Smooth muscle cell (in vitro differentiated cells): ENCODE measurements around the gene RPGRIP1L. TPM values are rescaled to one million over a fixed set of nuclear protein-coding genes. Genes with fewer than 3 reads are reported as not detected.

ENCODE experiments used
- DNase-seq: peaks from one replicate; lab custom pipeline; 2025; ENCODE audit not compliant: unreplicated experiment; lab: John Stamatoyannopoulos, UW
- H2AFZ ChIP-seq: fragments of 200-600 bp; sonication (generic); 2 replicates; pipeline ENCODE4 v1.6.0; 2016; ENCODE audit warnings: antibody characterized with exemption, low read depth, mild to moderate bottlenecking
- H3F3A ChIP-seq: fragments of 200-600 bp; sonication (generic); 2 replicates; pipeline ENCODE4 v1.6.0; 2017; ENCODE audit warnings: antibody characterized with exemption, low read depth
- H3K27ac ChIP-seq: fragments of 200-600 bp; sonication (generic); 2 replicates; pipeline ENCODE4 v1.5.1; 2016; ENCODE audit warnings: low read depth, mild to moderate bottlenecking
- H3K27me3 ChIP-seq: fragments of 200-600 bp; sonication (generic); 2 replicates; pipeline ENCODE4 v1.6.1; 2016; ENCODE audit warnings: low read depth, mild to moderate bottlenecking
- H3K36me3 ChIP-seq: fragments of 200-600 bp; sonication (generic); 2 replicates; pipeline ENCODE4 v1.5.1; 2016; ENCODE audit warnings: low read depth
- H3K4me1 ChIP-seq: fragments of 200-600 bp; sonication (generic); 2 replicates; pipeline ENCODE4 v1.5.1; 2016; ENCODE audit warnings: low read depth
- H3K4me2 ChIP-seq: fragments of 200-600 bp; sonication (generic); 2 replicates; pipeline ENCODE4 v1.6.0; 2016; ENCODE audit warnings: mild to moderate bottlenecking
- H3K4me3 ChIP-seq: fragments of 200-600 bp; sonication (generic); 2 replicates; pipeline ENCODE4 v1.5.1; 2016; ENCODE audit warnings: mild to moderate bottlenecking
- H3K79me2 ChIP-seq: fragments of 200-600 bp; sonication (generic); 2 replicates; pipeline ENCODE4 v1.6.0; 2016; ENCODE audit warnings: low read depth, mild to moderate bottlenecking
- H3K9ac ChIP-seq: fragments of 200-600 bp; sonication (generic); 2 replicates; pipeline ENCODE4 v1.6.0; 2016; ENCODE audit warnings: low read depth
- H3K9me3 ChIP-seq: fragments of 200-600 bp; sonication (generic); replicated peaks from 2 replicates; pipeline ENCODE4 v1.5.1; 2016; ENCODE audit warnings: low read depth
- H4K20me1 ChIP-seq: fragments of 200-600 bp; sonication (generic); 2 replicates; pipeline ENCODE4 v1.6.0; 2016; ENCODE audit warnings: low read depth
- WGBS: methylation state at CpG from one replicate; pipeline ENCODE4 v1.1.7; 2016; ENCODE audit warnings: low lambda C conversion rate; 5-methylcytosine and 5-hydroxymethylcytosine counted together
- polyA plus RNA-seq: library from polyadenylated mRNA; unstranded; fragments of >200 nt; fragmentation: Nextera tagmentation; extraction: Ambion mirVana; gene quantifications from 2 replicates; pipeline ENCODE4 v1.2.1, GENCODE V29; 2016
- total RNA-seq: library from RNA; depleted of rRNA; stranded (reverse); fragments of >200 nt; gene quantifications from 2 replicates; pipeline ENCODE4 v1.2.3, GENCODE V29; 2014
- TF ChIP-seq, protein P1 (sequence below): fragments of 200-600 bp; sonication (generic); IDR thresholded peaks from 2 replicates; pipeline ENCODE4 v1.5.1; 2017; ENCODE audit warnings: borderline replicate concordance, mild to moderate bottlenecking, antibody characterized with exemption; ENCODE audit not compliant: insufficient read depth, poor library complexity, severe bottlenecking

RPGRIP1L gene
- total and polyA plus RNA-seq, 2 experiments from 2014 or later: 5.8 to 11.6 TPM

- Histone ChIP-seq H3K27ac (peak overlapping the region; percentile 50), H2AFZ (no peak overlapping the region), H3K9me3 (no peaks in the 10 kb centered on the region), H3K27me3 (no peaks in the 10 kb centered on the region), H3K4me2 (peak overlapping the region; percentile 23), H4K20me1 (no peaks in the 10 kb centered on the region), H3K4me3 (no peak overlapping the region), H3K9ac (no peak overlapping the region), H3F3A (peaks cover 3% of the 10 kb centered on the region), H3K4me1 (no peaks in the 10 kb centered on the region), H3K79me2 (no peaks in the 10 kb centered on the region), H3K36me3 (no peaks in the 10 kb centered on the region)
- DNase-seq: no peak
- TF ChIP-seq, protein P1, sequence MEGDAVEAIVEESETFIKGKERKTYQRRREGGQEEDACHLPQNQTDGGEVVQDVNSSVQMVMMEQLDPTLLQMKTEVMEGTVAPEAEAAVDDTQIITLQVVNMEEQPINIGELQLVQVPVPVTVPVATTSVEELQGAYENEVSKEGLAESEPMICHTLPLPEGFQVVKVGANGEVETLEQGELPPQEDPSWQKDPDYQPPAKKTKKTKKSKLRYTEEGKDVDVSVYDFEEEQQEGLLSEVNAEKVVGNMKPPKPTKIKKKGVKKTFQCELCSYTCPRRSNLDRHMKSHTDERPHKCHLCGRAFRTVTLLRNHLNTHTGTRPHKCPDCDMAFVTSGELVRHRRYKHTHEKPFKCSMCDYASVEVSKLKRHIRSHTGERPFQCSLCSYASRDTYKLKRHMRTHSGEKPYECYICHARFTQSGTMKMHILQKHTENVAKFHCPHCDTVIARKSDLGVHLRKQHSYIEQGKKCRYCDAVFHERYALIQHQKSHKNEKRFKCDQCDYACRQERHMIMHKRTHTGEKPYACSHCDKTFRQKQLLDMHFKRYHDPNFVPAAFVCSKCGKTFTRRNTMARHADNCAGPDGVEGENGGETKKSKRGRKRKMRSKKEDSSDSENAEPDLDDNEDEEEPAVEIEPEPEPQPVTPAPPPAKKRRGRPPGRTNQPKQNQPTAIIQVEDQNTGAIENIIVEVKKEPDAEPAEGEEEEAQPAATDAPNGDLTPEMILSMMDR: no peak
- 48% methylated on average over 5 of the region's 5 CpGs for WGBS
Observed at GRCh38 chr16:53559270-53559951, 144.2 kb downstream of the RPGRIP1L start.

DNA sequence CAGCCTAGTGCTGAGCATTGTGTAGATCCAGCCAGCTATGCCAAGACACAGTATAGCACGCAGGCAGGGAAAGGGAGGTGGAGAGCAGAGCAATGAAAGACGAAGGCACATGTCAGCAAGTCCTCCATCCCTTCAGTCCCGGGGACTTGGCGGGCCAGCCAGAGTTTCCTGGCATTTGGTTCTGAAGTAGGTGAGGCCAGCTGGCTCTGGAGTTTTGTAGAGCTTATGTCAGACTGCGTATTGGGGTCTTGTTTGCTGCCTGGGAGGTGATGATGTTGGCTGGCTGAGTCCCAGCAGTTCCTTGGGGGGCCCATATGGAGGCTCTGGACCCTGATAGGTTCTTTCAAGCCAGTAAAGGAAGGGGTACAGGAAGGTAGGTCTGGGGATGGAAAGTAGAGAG lies 144.9 kb downstream of the RPGRIP1L start:
- no peak overlapping the region for H3K4me3 ChIP-seq
- no peak overlapping the region for H3K9ac ChIP-seq
- H3K27me3 ChIP-seq: no peaks in the 10 kb centered on the region
- no peaks in the 10 kb centered on the region for H3K4me1 ChIP-seq
- H4K20me1 ChIP-seq: no peaks in the 10 kb centered on the region
- no peak overlapping the region for H3K27ac ChIP-seq
- WGBS: 95% methylated on average over 5 of the region's 5 CpGs
- DNase-seq: no peak
- no peak overlapping the region for H2AFZ ChIP-seq
- no peaks in the 10 kb centered on the region for H3K9me3 ChIP-seq
- TF ChIP-seq, protein P1: no peak
- H3K79me2 ChIP-seq: no peaks in the 10 kb centered on the region
- H3F3A ChIP-seq: peaks cover 3% of the 10 kb centered on the region
- no peaks in the 10 kb centered on the region for H3K36me3 ChIP-seq
- H3K4me2 ChIP-seq: no peak overlapping the region

DNA sequence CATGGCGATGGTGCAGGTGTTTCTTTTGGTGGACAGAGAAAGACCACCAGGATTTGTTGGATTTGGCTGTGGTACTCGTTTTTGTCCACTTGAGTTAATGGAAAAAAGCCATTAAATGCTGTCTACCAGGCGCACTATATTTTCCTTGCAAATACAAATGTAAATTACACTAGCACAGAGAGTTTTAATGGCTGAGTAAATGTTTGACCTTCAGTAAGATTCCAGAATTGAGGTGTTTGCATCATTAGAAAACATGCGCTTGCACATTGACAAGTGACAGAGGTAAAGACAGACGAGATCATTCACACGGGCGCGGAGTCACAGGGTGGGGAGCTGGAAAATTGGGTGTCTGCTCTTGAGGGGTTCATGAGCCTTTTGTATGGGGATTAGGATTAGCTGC lies 147.1 kb downstream of the RPGRIP1L start:
- H3K27me3 ChIP-seq: no peaks in the 10 kb centered on the region
- H3K79me2 ChIP-seq: no peaks in the 10 kb centered on the region
- 93% methylated on average over 8 of the region's 8 CpGs for WGBS
- TF ChIP-seq, protein P1: no peak
- no peaks in the 10 kb centered on the region for H3K9me3 ChIP-seq
- no peak overlapping the region for H3K4me2 ChIP-seq
- H3K27ac ChIP-seq: no peak overlapping the region
- no peaks in the 10 kb centered on the region for H4K20me1 ChIP-seq
- H3K9ac ChIP-seq: no peak overlapping the region
- H3K4me3 ChIP-seq: no peak overlapping the region
- no peak for DNase-seq
- H3K36me3 ChIP-seq: no peaks in the 10 kb centered on the region
- no peaks in the 10 kb centered on the region for H3K4me1 ChIP-seq
- no peak overlapping the region for H2AFZ ChIP-seq
- H3F3A ChIP-seq: peaks cover 3% of the 10 kb centered on the region
